K562 (cell line): Measurements from ENCODE around the gene ABCA7. TPM values are rescaled to one million over a fixed set of nuclear protein-coding genes. Genes with fewer than 3 reads are reported as not detected.

Experiments
- BRF1 ChIP-seq: IDR thresholded peaks from 3 replicates; pipeline ENCODE4 v1.6.1; 2011; ENCODE audit warnings: borderline replicate concordance, mild to moderate bottlenecking; ENCODE audit not compliant: insufficient read length; ENCODE audit errors: extremely low read depth
- CHAMP1 ChIP-seq: fragments of 450-650 bp; IDR thresholded peaks from 2 replicates; pipeline ENCODE4 v1.6.1; 2016; ENCODE audit warnings: mild to moderate bottlenecking
- ELK1 ChIP-seq: sonication (generic); formaldehyde crosslinking; IDR thresholded peaks from 2 replicates; pipeline ENCODE4 v1.8.1; 2022; ENCODE audit warnings: missing genetic modification reagents
- MYC ChIP-seq, 2 experiments: fragments of 250-450 bp in 1 of 2; sonication (Bioruptor Pico) in 1 of 2; IDR thresholded peaks; 2 replicates each; pipeline versions ENCODE4 v1.5.1 to v1.6.1; 2012 to 2021; ENCODE audit warnings: low read depth in 2 of 2, borderline replicate concordance in 1 of 2, improper control_type of control experiment in 1 of 2, low read length in 1 of 2, mild to moderate bottlenecking in 1 of 2, moderate library complexity in 1 of 2
- XRCC5 ChIP-seq: fragments of 200-400 bp; formaldehyde crosslinking; IDR thresholded peaks from 2 replicates; pipeline ENCODE4 v1.6.1; 2017; ENCODE audit warnings: low read depth, mild to moderate bottlenecking, low read length
- polyA plus RNA-seq, 8 experiments: library from polyadenylated mRNA; depleted of rRNA in 4 of 8; stranded (reverse) in 5 of 8; unstranded in 3 of 8; fragments of >200 nt; fragmentation: Nextera tagmentation in 2 of 8; fragmentation: Illumina TruSeq in 1 of 8; extraction: Ambion mirVana in 2 of 8; extraction: Trizol in 1 of 8; gene quantifications; 2 replicates each; pipeline versions ENCODE4 v1.2.1 to v1.2.3, GENCODE V29; 2011 to 2014; ENCODE audit warnings: inconsistent platforms in 1 of 8, missing spikeins in 1 of 8
- total RNA-seq, 7 experiments: library from RNA; depleted of rRNA in 6 of 7; stranded (reverse); fragments of >200 nt in 6 of 7; fragmentation: Illumina TruSeq in 2 of 7; extraction: Trizol in 2 of 7; gene quantifications; 2 replicates each; pipeline versions ENCODE4 v1.2.1 to v1.2.3, GENCODE V29; 2011 to 2021; ENCODE audit warnings: low replicate concordance in 1 of 7

Gene ABCA7
- total and polyA plus RNA-seq, 9 of the 15 experiments (the other 6 are each of a cell fraction or from before 2014, with no cell fraction given): 2.3 to 96.1 (median 31.2) TPM

- TF ChIP-seq ELK1 (CRISPR knock-in tag) (no peak), CHAMP1 (no peak), BRF1 (no peak), XRCC5 (no peak), MYC (IDR thresholded peaks at IDR 0.05; ENCODE audit: low read depth, low read length) (no peak), MYC (CRISPR knock-in tag; IDR thresholded peaks at IDR 0.05; ENCODE audit: borderline replicate concordance, low read depth) (peak; percentile 76; the same call in 1 of the 2 replicates)
Observed at GRCh38 chr19:1026783-1027649, 12.9 kb upstream of the ABCA7 start (continued).
